ENCODE data around the gene MAP10. TPM values are rescaled to one million over a fixed set of nuclear protein-coding genes. Genes with fewer than 3 reads are reported as not detected.

The MAP10 gene
- total RNA-seq, 2 donors from 2014 or later, result 1.3 to 1.8 TPM

- H3K27ac Mint-ChIP-seq, result no peak overlapping the region
- ATAC-seq, result no peak
- H3K4me1 Mint-ChIP-seq, result no peaks in the 10 kb centered on the region
- H3K9me3 ChIP-seq (ENCODE audit: control insufficient read depth, low read length, poor library complexity, severe bottlenecking), result no peaks in the 10 kb centered on the region
- DNase-seq, result no peak
- H3K27me3 Mint-ChIP-seq, result peaks cover 9% of the 10 kb centered on the region
- H3K36me3 Mint-ChIP-seq (ENCODE audit: low read depth), result no peaks in the 10 kb centered on the region
- no peak overlapping the region for H3K4me3 Mint-ChIP-seq
These were observed 46.3 kb downstream of the MAP10 start for GRCh38 chr1:232851532-232851931.

DNA sequence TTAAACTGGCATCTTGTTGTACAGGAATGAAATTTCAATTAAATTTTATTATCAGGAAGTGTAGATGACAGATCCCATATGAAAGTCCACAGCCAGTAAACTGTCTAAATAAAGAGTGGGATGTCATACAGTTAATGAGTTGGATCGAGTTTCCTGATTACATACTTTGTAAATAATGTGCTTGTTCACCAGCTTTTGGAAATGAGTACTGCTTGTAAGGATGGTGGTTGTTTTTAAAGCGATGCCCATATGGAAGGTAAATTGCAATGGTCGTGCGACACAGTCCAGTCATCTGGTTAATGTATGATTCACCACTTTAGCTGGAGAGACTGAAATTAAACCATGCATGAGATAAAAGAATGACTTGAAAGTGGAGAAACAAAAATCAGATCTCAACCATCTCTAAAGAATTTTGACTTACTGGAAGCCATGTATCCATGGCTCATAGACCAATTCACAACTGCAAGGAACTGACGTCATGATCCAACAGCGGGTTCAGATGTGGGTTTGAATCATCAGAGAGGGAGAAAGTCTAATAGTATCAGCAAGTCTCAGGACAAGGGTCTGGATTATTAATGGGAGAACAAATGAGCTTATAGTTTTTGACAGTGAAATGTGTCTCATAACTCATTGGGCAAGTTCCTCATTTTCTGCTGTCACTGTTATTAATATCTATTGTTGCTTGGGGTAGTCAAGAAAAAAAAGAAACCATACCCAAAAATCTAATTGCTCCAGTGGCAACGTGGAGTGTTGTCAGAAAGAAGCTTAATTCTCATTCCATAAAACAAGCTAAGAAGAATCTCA is 49.0 kb downstream of the MAP10 start:
- no peak for ATAC-seq

GRCh38 chr1:232854798-232855159 is 49.6 kb downstream of the MAP10 start:
- Mint-ChIP-seq H3K27me3 (peaks cover 25% of the 10 kb centered on the region), H3K4me3 (no peak overlapping the region), H3K36me3 (ENCODE audit: low read depth) (peaks cover 4% of the 10 kb centered on the region), H3K4me1 (no peaks in the 10 kb centered on the region), H3K27ac (no peak overlapping the region)
- no peaks in the 10 kb centered on the region for H3K9me3 ChIP-seq (ENCODE audit: control insufficient read depth, low read length, poor library complexity, severe bottlenecking)
- DNase-seq, result no peak
- ATAC-seq, result no peak

More for the DNA sequence above, 49.0 kb downstream of the MAP10 start:
- Mint-ChIP-seq H3K27me3 (peaks cover 19% of the 10 kb centered on the region), H3K36me3 (ENCODE audit: low read depth) (peaks cover 4% of the 10 kb centered on the region), H3K4me1 (no peaks in the 10 kb centered on the region), H3K27ac (no peak overlapping the region), H3K4me3 (no peak overlapping the region)
- no peak for DNase-seq
- no peaks in the 10 kb centered on the region for H3K9me3 ChIP-seq (ENCODE audit: control insufficient read depth, low read length, poor library complexity, severe bottlenecking)

DNA sequence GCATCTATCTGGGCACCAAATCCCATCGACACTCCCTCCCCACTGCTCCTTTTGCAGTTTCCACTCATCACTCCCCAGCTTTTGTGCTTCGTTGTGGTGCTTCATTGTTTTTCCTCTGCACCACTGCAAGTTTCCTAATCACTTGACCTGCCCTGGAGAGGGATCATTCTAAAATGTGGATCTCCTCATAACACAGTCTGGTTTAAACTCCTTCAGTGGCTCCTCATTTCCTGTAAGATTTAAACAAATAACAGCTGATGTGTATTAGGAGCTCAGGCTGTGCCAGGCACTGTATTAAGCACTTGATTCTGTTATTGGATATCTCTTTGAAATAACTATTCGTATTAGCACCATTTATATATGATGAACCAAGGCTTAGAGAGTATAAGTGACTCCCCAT is 51.3 kb downstream of the MAP10 start:
- peaks cover 4% of the 10 kb centered on the region for H3K36me3 Mint-ChIP-seq (ENCODE audit: low read depth)
- H3K4me1 Mint-ChIP-seq, result peaks cover 4% of the 10 kb centered on the region
- no peaks in the 10 kb centered on the region for H3K9me3 ChIP-seq (ENCODE audit: control insufficient read depth, low read length, poor library complexity, severe bottlenecking)
- H3K4me3 Mint-ChIP-seq, result no peak overlapping the region
- no peak overlapping the region for H3K27ac Mint-ChIP-seq
- no peak for ATAC-seq
- peaks cover 30% of the 10 kb centered on the region for H3K27me3 Mint-ChIP-seq
- DNase-seq, result no peak

Other genes starting within 250 kb of the MAP10 start
- gene SIPA1L2, start 175.3 kb upstream of the MAP10 start, total RNA-seq, result 1 to 10 TPM; 1.3 to 3.3 TPM
- gene NTPCR, start 145.2 kb downstream of the MAP10 start, total RNA-seq, result 10 to 100 TPM; 15.1 to 17.4 TPM

Data from T-helper 17 cell (primary cell).